Esophagus (tissue), 2 donors: ENCODE measurements around the gene KCNQ5. TPM values are rescaled to one million over a fixed set of nuclear protein-coding genes. Genes with fewer than 3 reads are reported as not detected.

Source experiments
- H3K27ac ChIP-seq, 2 donors: one replicate each; pipeline ENCODE4 v1.5.1; 2013; ENCODE audit warnings: low read depth in 2 of 2, mild to moderate bottlenecking in 2 of 2, inconsistent platforms in 1 of 2, low read length in 1 of 2, moderate library complexity in 1 of 2
- H3K27me3 ChIP-seq, 2 donors: one replicate each; pipeline ENCODE4 v1.6.1; 2013; ENCODE audit warnings: low read length in 2 of 2, control low read depth in 1 of 2, mild to moderate bottlenecking in 1 of 2; ENCODE audit not compliant: insufficient read depth in 2 of 2, control insufficient read depth in 1 of 2
- H3K36me3 ChIP-seq, 2 donors: one replicate each; pipeline ENCODE4 v1.6.1; 2013; ENCODE audit warnings: low read length in 1 of 2; ENCODE audit not compliant: control insufficient read depth in 2 of 2, insufficient read depth in 2 of 2
- H3K4me1 ChIP-seq, 2 donors: one replicate each; pipeline ENCODE4 v1.6.1; 2013; ENCODE audit warnings: low read length in 1 of 2; ENCODE audit not compliant: control insufficient read depth in 2 of 2, insufficient read depth in 2 of 2
- H3K4me3 ChIP-seq, 2 donors: one replicate each; pipeline ENCODE4 v1.5.1; 2013; ENCODE audit warnings: low read length in 2 of 2, mild to moderate bottlenecking in 2 of 2, low read depth in 1 of 2, moderate library complexity in 1 of 2
- H3K9me3 ChIP-seq, 2 donors: one replicate each; pipeline ENCODE4 v1.6.1; 2013; ENCODE audit warnings: mild to moderate bottlenecking in 2 of 2, low read depth in 1 of 2, low read length in 1 of 2, moderate library complexity in 1 of 2; ENCODE audit not compliant: control insufficient read depth in 2 of 2, insufficient read depth in 1 of 2
- WGBS, 2 donors: extraction: QIAGEN DNeasy Blood & Tissue Kit; methylation state at CpG; one replicate each; pipeline ENCODE4 v1.1.7; 2013; 5-methylcytosine and 5-hydroxymethylcytosine counted together
- polyA plus RNA-seq, 2 donors: library from polyadenylated mRNA; stranded (reverse); fragments of 200-250 nt; gene quantifications; one replicate each; pipeline ENCODE4 v1.2.3, GENCODE V29; 2013
- donor health status: healthy with polysubstance abuse.
- donor health status: Bipolar disorder and iron deficiency.

The KCNQ5 gene
- polyA plus RNA-seq, 2 donors: 0.18 to 0.22 TPM

DNA sequence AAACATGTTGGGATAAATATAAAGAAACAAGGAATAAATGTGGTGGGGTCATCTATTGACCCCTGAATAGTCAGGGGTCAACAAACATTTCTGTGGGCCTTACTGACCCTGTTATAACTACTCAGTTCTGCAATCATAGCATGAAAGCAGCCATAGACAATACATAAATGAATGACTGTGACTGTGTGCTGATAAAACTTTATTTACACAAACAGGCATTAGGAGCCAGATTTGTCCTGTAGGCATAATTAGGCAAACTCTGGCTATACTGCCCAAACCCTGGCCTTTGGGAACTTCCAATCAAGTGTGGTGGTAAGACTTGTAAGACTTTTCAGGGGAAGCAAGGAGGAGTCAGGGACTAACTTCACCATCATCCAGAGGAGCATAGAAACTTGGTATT lies 380.7 kb downstream of the KCNQ5 start:
- Histone ChIP-seq H3K36me3 (no peaks in the 10 kb centered on the region), H3K9me3 (peaks cover 0 to 2% of the 10 kb centered on the region in 2 donors), H3K27ac (no peak overlapping the region), H3K4me1 (no peaks in the 10 kb centered on the region), H3K27me3 (no peaks in the 10 kb centered on the region), H3K4me3 (no peak overlapping the region)

- no peak overlapping the region for H3K4me3 ChIP-seq
- WGBS, 2 donors: 70 to 78% methylated on average over 3 of the region's 3 CpGs
- peaks cover 0 to 2% of the 10 kb centered on the region in 2 donors for H3K9me3 ChIP-seq
- no peak overlapping the region for H3K27ac ChIP-seq
- no peaks in the 10 kb centered on the region for H3K4me1 ChIP-seq
- no peaks in the 10 kb centered on the region for H3K36me3 ChIP-seq
- no peaks in the 10 kb centered on the region for H3K27me3 ChIP-seq
These were observed 381.4 kb downstream of the KCNQ5 start for GRCh38 chr6:73003302-73003701.

DNA sequence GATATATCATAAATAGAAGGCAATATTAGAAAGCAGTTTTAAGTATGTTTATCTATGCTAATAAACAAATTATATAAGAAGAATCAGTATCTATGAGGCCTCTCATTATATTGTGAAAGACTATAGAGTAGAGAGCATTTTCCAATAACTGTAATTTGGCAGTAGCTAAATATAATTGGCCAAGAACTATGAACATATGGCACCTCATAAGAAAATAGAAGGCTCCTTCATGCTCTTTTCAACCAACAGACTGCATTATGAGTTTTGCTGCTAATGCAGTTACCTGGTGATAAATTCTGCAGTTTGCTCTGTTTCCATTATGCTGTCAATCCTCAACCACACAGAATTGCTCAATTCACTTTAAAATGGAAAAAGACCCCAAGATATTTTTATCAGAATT lies 382.4 kb downstream of the KCNQ5 start:
- no peak overlapping the region for H3K4me3 ChIP-seq
- no peak overlapping the region for H3K27ac ChIP-seq
- H3K27me3 ChIP-seq: no peaks in the 10 kb centered on the region
- no peaks in the 10 kb centered on the region for H3K4me1 ChIP-seq
- no peaks in the 10 kb centered on the region for H3K36me3 ChIP-seq
- peaks cover 0 to 2% of the 10 kb centered on the region in 2 donors for H3K9me3 ChIP-seq

DNA sequence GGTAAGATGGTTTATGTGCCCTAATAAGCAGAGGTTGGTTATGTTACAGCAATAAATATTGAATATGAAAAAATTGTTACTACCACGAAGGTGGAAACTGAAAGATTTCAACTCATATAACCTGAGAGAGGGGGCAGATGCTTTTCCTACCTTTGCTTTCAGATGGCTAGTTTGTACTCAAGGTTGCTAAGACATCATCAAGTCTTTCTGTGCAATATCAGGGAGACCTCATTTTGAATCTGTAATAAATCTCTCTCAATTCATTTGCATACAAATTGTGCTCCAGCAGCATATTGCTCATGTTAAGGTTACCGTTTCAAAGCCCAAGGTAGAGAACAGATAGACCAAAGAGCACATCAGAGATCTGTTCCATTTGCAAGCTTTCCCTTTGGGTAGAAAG lies 383.0 kb downstream of the KCNQ5 start:
- WGBS, 2 donors: 84% methylated on average over 2 of the region's 2 CpGs
- Histone ChIP-seq H3K27me3 (no peaks in the 10 kb centered on the region), H3K9me3 (peaks cover 0 to 2% of the 10 kb centered on the region in 2 donors), H3K4me3 (no peak overlapping the region), H3K4me1 (no peaks in the 10 kb centered on the region), H3K36me3 (no peaks in the 10 kb centered on the region), H3K27ac (no peak overlapping the region)

DNA sequence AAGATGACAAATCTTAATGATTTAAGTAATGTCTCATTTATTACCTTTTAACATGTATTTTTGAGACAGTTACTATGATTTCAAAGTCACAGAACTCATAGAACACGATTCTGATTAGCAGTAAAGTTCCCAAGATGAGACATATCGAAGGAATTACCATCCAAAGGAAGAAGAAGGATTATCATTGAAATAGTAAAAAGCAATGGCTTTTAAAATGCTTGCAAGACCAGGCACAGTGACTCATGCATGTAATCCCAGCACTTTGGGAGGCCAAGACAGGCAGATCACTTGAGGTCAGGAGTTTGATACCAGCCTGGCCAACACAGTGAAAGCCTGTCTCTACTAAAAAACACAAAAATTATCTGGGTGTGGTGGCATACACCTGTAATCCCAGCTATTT lies 384.3 kb downstream of the KCNQ5 start:
- WGBS, 2 donors: 64 to 74% methylated on average over 2 of the region's 2 CpGs
- peaks cover 0 to 2% of the 10 kb centered on the region in 2 donors for H3K9me3 ChIP-seq
- H3K4me3 ChIP-seq: no peak overlapping the region
- H3K27ac ChIP-seq: no peak overlapping the region
- H3K27me3 ChIP-seq: no peaks in the 10 kb centered on the region
- H3K36me3 ChIP-seq: no peaks in the 10 kb centered on the region
- H3K4me1 ChIP-seq: no peaks in the 10 kb centered on the region

- Histone ChIP-seq H3K27ac (no peak overlapping the region), H3K27me3 (no peaks in the 10 kb centered on the region), H3K9me3 (peaks cover 0 to 2% of the 10 kb centered on the region in 2 donors), H3K4me3 (no peak overlapping the region), H3K36me3 (no peaks in the 10 kb centered on the region), H3K4me1 (no peaks in the 10 kb centered on the region)
- WGBS, 2 donors: 58% methylated on average over 3 of the region's 3 CpGs
These were observed 390.1 kb downstream of the KCNQ5 start for GRCh38 chr6:73011945-73012344.

- no peaks in the 10 kb centered on the region for H3K36me3 ChIP-seq
- H3K27ac ChIP-seq: no peak overlapping the region
- H3K4me1 ChIP-seq: no peaks in the 10 kb centered on the region
- WGBS, 2 donors: 38 to 43% methylated on average over 2 of the region's 2 CpGs
- H3K9me3 ChIP-seq: no peaks in the 10 kb centered on the region
- H3K27me3 ChIP-seq: no peaks in the 10 kb centered on the region
- no peak overlapping the region for H3K4me3 ChIP-seq
These were observed 395.6 kb downstream of the KCNQ5 start for GRCh38 chr6:73017476-73017875.

DNA sequence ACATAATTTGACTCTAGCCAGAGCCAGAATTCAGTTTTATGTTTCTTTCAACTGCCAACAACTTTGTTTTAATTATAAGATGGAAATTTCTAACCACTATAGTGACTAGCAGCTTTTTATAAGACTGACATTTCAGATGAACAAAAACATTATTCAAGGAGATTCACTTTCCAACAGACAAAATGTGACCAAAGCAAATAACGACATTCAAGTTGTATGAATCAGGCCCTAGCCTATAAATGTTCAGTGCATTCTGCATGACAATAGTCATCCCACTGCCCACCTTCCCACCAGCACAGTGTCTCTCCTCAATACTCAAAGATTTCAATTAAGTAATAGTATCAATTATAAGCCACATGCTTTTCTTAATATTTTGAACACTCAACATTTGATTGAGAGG lies 402.7 kb downstream of the KCNQ5 start:
- Histone ChIP-seq H3K36me3 (no peaks in the 10 kb centered on the region), H3K9me3 (no peaks in the 10 kb centered on the region), H3K27ac (no peak overlapping the region), H3K4me3 (no peak overlapping the region), H3K4me1 (no peaks in the 10 kb centered on the region), H3K27me3 (peaks cover 0 to 3% of the 10 kb centered on the region in 2 donors)
- WGBS, 2 donors: 78 to 94% methylated on average over 1 of the region's 1 CpG

DNA sequence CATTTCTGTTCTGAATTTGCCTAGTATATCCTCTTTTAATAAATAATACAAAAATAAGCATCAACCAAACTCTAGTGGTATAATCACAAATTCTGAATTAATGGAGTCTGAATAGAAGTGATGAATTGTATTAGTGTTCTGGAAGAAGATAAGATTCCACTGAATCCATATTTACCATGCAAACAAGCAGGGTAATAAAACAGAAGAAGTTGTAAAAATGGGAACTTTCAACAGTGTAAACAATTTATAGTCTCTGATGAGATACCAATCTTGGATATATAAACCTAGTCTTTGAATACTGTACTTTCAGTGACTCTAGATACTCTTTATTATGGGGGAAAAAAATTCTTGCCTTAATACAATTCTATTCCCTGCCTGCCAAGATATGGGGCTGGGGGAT lies 405.8 kb downstream of the KCNQ5 start:
- H3K4me3 ChIP-seq: no peak overlapping the region
- no peaks in the 10 kb centered on the region for H3K9me3 ChIP-seq
- no peaks in the 10 kb centered on the region for H3K36me3 ChIP-seq
- no peaks in the 10 kb centered on the region for H3K4me1 ChIP-seq
- peaks cover 0 to 3% of the 10 kb centered on the region in 2 donors for H3K27me3 ChIP-seq
- H3K27ac ChIP-seq: no peak overlapping the region

- H3K36me3 ChIP-seq: no peaks in the 10 kb centered on the region
- H3K27me3 ChIP-seq: peaks cover 0 to 3% of the 10 kb centered on the region in 2 donors
- WGBS, 2 donors: 43 to 56% methylated on average over 8 of the region's 8 CpGs
- no peaks in the 10 kb centered on the region for H3K9me3 ChIP-seq
- no peak overlapping the region for H3K4me3 ChIP-seq
- H3K4me1 ChIP-seq: no peaks in the 10 kb centered on the region
- no peak overlapping the region for H3K27ac ChIP-seq
These were observed 406.4 kb downstream of the KCNQ5 start for GRCh38 chr6:73028124-73028766.
